Neural progenitor cell (in vitro differentiated cells): ENCODE measurements around the gene RAD51B. TPM values are rescaled to one million over a fixed set of nuclear protein-coding genes. Genes with fewer than 3 reads are reported as not detected.
A peak's percentile ranks its signal among the peaks of the same experiment; 100 is the strongest.

Source experiments
- DNase-seq: peaks from one replicate; pipeline ENCODE4 v3.0.0-alpha.2; 2016; ENCODE audit warnings: low spot score
- H2AFZ ChIP-seq: fragments of 200-600 bp; sonication (generic); replicated peaks from 2 replicates; pipeline ENCODE4 v1.6.1; 2016; ENCODE audit warnings: antibody characterized with exemption
- H3F3A ChIP-seq: fragments of 200-600 bp; sonication (generic); 2 replicates; pipeline ENCODE4 v1.6.1; 2016; ENCODE audit warnings: antibody characterized with exemption, low read depth
- H3K27ac ChIP-seq: fragments of 200-600 bp; sonication (generic); 2 replicates; pipeline ENCODE4 v1.5.1; 2016; ENCODE audit warnings: mild to moderate bottlenecking
- H3K27me3 ChIP-seq: fragments of 200-600 bp; sonication (generic); 2 replicates; pipeline ENCODE4 v1.6.1; 2016; ENCODE audit warnings: mild to moderate bottlenecking, moderate library complexity
- H3K36me3 ChIP-seq: fragments of 200-600 bp; sonication (generic); 2 replicates; pipeline ENCODE4 v1.5.1; 2016
- H3K4me1 ChIP-seq: fragments of 200-600 bp; sonication (generic); 2 replicates; pipeline ENCODE4 v1.6.1; 2016; ENCODE audit warnings: mixed run types
- H3K4me2 ChIP-seq: fragments of 200-600 bp; sonication (generic); 2 replicates; pipeline ENCODE4 v1.6.1; 2016
- H3K4me3 ChIP-seq: fragments of 200-600 bp; sonication (generic); 2 replicates; pipeline ENCODE4 v1.5.1; 2016
- H3K79me2 ChIP-seq: fragments of 200-600 bp; sonication (generic); 2 replicates; pipeline ENCODE4 v1.6.1; 2016; ENCODE audit warnings: low read depth
- H3K9ac ChIP-seq: fragments of 200-600 bp; sonication (generic); 2 replicates; pipeline ENCODE4 v1.6.1; 2016
- H3K9me3 ChIP-seq: fragments of 200-600 bp; sonication (generic); 2 replicates; pipeline ENCODE4 v1.5.1; 2016; ENCODE audit warnings: low read depth
- H4K20me1 ChIP-seq: fragments of 200-600 bp; sonication (generic); 2 replicates; pipeline ENCODE4 v1.6.1; 2016; ENCODE audit warnings: low read depth
- H3K27ac Mint-ChIP-seq: 3 replicates; pipeline ENCODE4 v1.8.0; 2021; ENCODE audit warnings: mixed read lengths
- H3K27me3 Mint-ChIP-seq: 2 replicates; pipeline ENCODE4 v1.8.0; 2022; ENCODE audit warnings: low read depth, mild to moderate bottlenecking, inconsistent platforms, moderate library complexity, mixed read lengths; ENCODE audit not compliant: insufficient read depth
- H3K36me3 Mint-ChIP-seq: 3 replicates; pipeline ENCODE4 v1.8.0; 2021; ENCODE audit warnings: mixed read lengths
- H3K4me1 Mint-ChIP-seq: 3 replicates; pipeline ENCODE4 v1.8.0; 2021; ENCODE audit warnings: mixed read lengths
- H3K4me3 Mint-ChIP-seq: 3 replicates; pipeline ENCODE4 v1.8.0; 2021; ENCODE audit warnings: mild to moderate bottlenecking, moderate library complexity, mixed read lengths
- H3K9me3 Mint-ChIP-seq: 3 replicates; pipeline ENCODE4 v1.8.0; 2020; ENCODE audit warnings: mixed read lengths
- CTCF ChIP-seq: fragments of 200-600 bp; sonication (generic); IDR thresholded peaks from 2 replicates; pipeline ENCODE4 v1.5.1; 2017; ENCODE audit warnings: antibody characterized with exemption, mild to moderate bottlenecking
- EZH2 ChIP-seq: fragments of 200-600 bp; sonication (generic); IDR thresholded peaks from 2 replicates; pipeline ENCODE4 v1.6.1; 2017; ENCODE audit warnings: antibody characterized with exemption, mild to moderate bottlenecking, moderate library complexity
- EZH2phosphoT487 ChIP-seq: fragments of 200-600 bp; sonication (generic); IDR thresholded peaks from 2 replicates; pipeline ENCODE4 v1.6.1; 2017; ENCODE audit warnings: antibody characterized with exemption
- total RNA-seq: library from RNA; depleted of rRNA; stranded (reverse); fragments of >200 nt; gene quantifications from 2 replicates; pipeline ENCODE4 v1.2.3, GENCODE V29; 2015; ENCODE audit warnings: low replicate concordance

The RAD51B gene
- total RNA-seq, 1 donor from 2014 or later = 50.5 TPM

GRCh38 chr14:68222154-68222553 is 402.6 kb downstream of the RAD51B start:
- no peaks in the 10 kb centered on the region for H3K27me3 ChIP-seq
- H3K27ac Mint-ChIP-seq = no peak overlapping the region
- no peaks in the 10 kb centered on the region for H3K27me3 Mint-ChIP-seq

GRCh38 chr14:68222726-68223125 is 403.1 kb downstream of the RAD51B start:
- Histone ChIP-seq H3K4me3 (no peak overlapping the region), H3K36me3 (no peaks in the 10 kb centered on the region), H4K20me1 (no peaks in the 10 kb centered on the region), H3K9me3 (no peaks in the 10 kb centered on the region), H2AFZ (no peak overlapping the region), H3K9ac (no peak overlapping the region), H3K4me1 (peaks cover 17% of the 10 kb centered on the region), H3F3A (peaks cover 6% of the 10 kb centered on the region), H3K79me2 (no peaks in the 10 kb centered on the region), H3K4me2 (no peak overlapping the region), H3K27ac (no peak overlapping the region), H3K27me3 (no peaks in the 10 kb centered on the region)
- peaks cover 20% of the 10 kb centered on the region for H3K4me1 Mint-ChIP-seq
- no peak overlapping the region for H3K4me3 Mint-ChIP-seq
- TF ChIP-seq EZH2 = no peak
- no peak for TF ChIP-seq CTCF
- no peak for TF ChIP-seq EZH2phosphoT487
- H3K27ac Mint-ChIP-seq = no peak overlapping the region
- DNase-seq = no peak
- peaks cover 10% of the 10 kb centered on the region for H3K9me3 Mint-ChIP-seq
- peaks cover 4% of the 10 kb centered on the region for H3K36me3 Mint-ChIP-seq
- H3K27me3 Mint-ChIP-seq = no peaks in the 10 kb centered on the region

More at GRCh38 chr14:68222154-68222553, 402.6 kb downstream of the RAD51B start:
- Histone ChIP-seq H2AFZ (no peak overlapping the region), H3K4me2 (no peak overlapping the region), H4K20me1 (no peaks in the 10 kb centered on the region), H3K79me2 (no peaks in the 10 kb centered on the region), H3K27ac (no peak overlapping the region), H3K36me3 (no peaks in the 10 kb centered on the region), H3K9me3 (no peaks in the 10 kb centered on the region), H3K4me3 (no peak overlapping the region), H3K4me1 (peaks cover 17% of the 10 kb centered on the region), H3F3A (peaks cover 6% of the 10 kb centered on the region), H3K9ac (no peak overlapping the region)
- no peak overlapping the region for H3K4me3 Mint-ChIP-seq
- no peak for DNase-seq
- H3K9me3 Mint-ChIP-seq = peaks cover 10% of the 10 kb centered on the region
- H3K36me3 Mint-ChIP-seq = peaks cover 4% of the 10 kb centered on the region
- peaks cover 21% of the 10 kb centered on the region for H3K4me1 Mint-ChIP-seq
- TF ChIP-seq CTCF (no peak), EZH2 (no peak), EZH2phosphoT487 (no peak)

GRCh38 chr14:68223631-68224030 is 404.1 kb downstream of the RAD51B start:
- H2AFZ ChIP-seq = no peak overlapping the region
- TF ChIP-seq EZH2 = no peak
- TF ChIP-seq CTCF = no peak
- TF ChIP-seq EZH2phosphoT487 = no peak
- H3K4me3 Mint-ChIP-seq = no peak overlapping the region

More at GRCh38 chr14:68223631-68224030, 404.1 kb downstream of the RAD51B start:
- no peak overlapping the region for H3K9ac ChIP-seq
- H3F3A ChIP-seq = peaks cover 6% of the 10 kb centered on the region
- Mint-ChIP-seq H3K9me3 (peaks cover 10% of the 10 kb centered on the region), H3K27me3 (no peaks in the 10 kb centered on the region), H3K36me3 (peaks cover 4% of the 10 kb centered on the region), H3K27ac (peak overlapping the region; percentile 72), H3K4me1 (peaks cover 16% of the 10 kb centered on the region)
- H3K79me2 ChIP-seq = no peaks in the 10 kb centered on the region
- no peak overlapping the region for H3K4me3 ChIP-seq
- no peak overlapping the region for H3K4me2 ChIP-seq
- no peaks in the 10 kb centered on the region for H3K36me3 ChIP-seq
- no peak overlapping the region for H3K27ac ChIP-seq
- no peaks in the 10 kb centered on the region for H4K20me1 ChIP-seq
- no peak for DNase-seq
- no peaks in the 10 kb centered on the region for H3K27me3 ChIP-seq
- no peaks in the 10 kb centered on the region for H3K9me3 ChIP-seq
- peaks cover 16% of the 10 kb centered on the region for H3K4me1 ChIP-seq
